ENCODE data around the gene SIRT2. TPM values are rescaled to one million over a fixed set of nuclear protein-coding genes. Genes with fewer than 3 reads are reported as not detected.

Gene SIRT2
- total RNA-seq, 2 donors from 2014 or later, result 33.2 to 39.6 TPM

- H3K27me3 ChIP-seq, result no peaks in the 10 kb centered on the region
- ATAC-seq (no peak), DNase-seq (no peak)
- H3K9me3 ChIP-seq, result no peaks in the 10 kb centered on the region
- H3K4me3 ChIP-seq, result no peak overlapping the region
- no peak overlapping the region for H3K27ac ChIP-seq
- peaks cover 11% of the 10 kb centered on the region for H3K4me1 ChIP-seq
- intact Hi-C loops (cut with DNase I), result no loop called here
- 93% methylated on average over 4 of the region's 4 CpGs; no CpG with 5 or more reads in 1 of the 2 donors for WGBS, 2 donors
- peaks cover 3 to 13% of the 10 kb centered on the region in 2 donors for H3K36me3 ChIP-seq (replicated peaks in 1 of 2; ENCODE audit: insufficient read depth in 1 of 2, low read depth in 2 of 2)
- no peak for TF ChIP-seq POLR2A (IDR thresholded peaks at IDR 0.05)
- no peak for TF ChIP-seq CTCF (IDR thresholded peaks at IDR 0.05)
Measured at GRCh38 chr19:38905620-38906019, 6.2 kb upstream of the SIRT2 start.

GRCh38 chr19:38904581-38905539, 5.4 kb upstream of the SIRT2 start:
- DNase-seq (no peak), ATAC-seq (no peak)
- Histone ChIP-seq H3K27me3 (no peaks in the 10 kb centered on the region), H3K36me3 (replicated peaks in 1 of 2; ENCODE audit: insufficient read depth in 1 of 2, low read depth in 2 of 2) (peaks cover 3 to 13% of the 10 kb centered on the region in 2 donors), H3K27ac (no peak overlapping the region), H3K9me3 (no peaks in the 10 kb centered on the region), H3K4me3 (no peak overlapping the region), H3K4me1 (peaks cover 15% of the 10 kb centered on the region)
- TF ChIP-seq CTCF (IDR thresholded peaks at IDR 0.05) (no peak), POLR2A (IDR thresholded peaks at IDR 0.05) (no peak)
- 83 to 88% methylated on average over 20 to 35 of the region's 35 CpGs for WGBS, 2 donors
- intact Hi-C loops (cut with DNase I), result no loop called here

- peaks cover 32% of the 10 kb centered on the region for H3K4me1 ChIP-seq
- TF ChIP-seq CTCF (IDR thresholded peaks at IDR 0.05) (no peak), POLR2A (IDR thresholded peaks at IDR 0.05) (no peak)
- no peaks in the 10 kb centered on the region for H3K9me3 ChIP-seq
- peaks cover 3 to 7% of the 10 kb centered on the region in 2 donors for H3K36me3 ChIP-seq (replicated peaks in 1 of 2; ENCODE audit: insufficient read depth in 1 of 2, low read depth in 2 of 2)
- H3K4me3 ChIP-seq, result no peak overlapping the region
- no peaks in the 10 kb centered on the region for H3K27me3 ChIP-seq
- ATAC-seq (no peak), DNase-seq (no peak)
- WGBS, 2 donors, result 100% methylated on average over 1 of the region's 1 CpG
- H3K27ac ChIP-seq, result no peak overlapping the region
- intact Hi-C loops (cut with DNase I), result no loop called here
Measured at GRCh38 chr19:38901683-38902082, 2.3 kb upstream of the SIRT2 start.

GRCh38 chr19:38900743-38901190, 1.3 kb upstream of the SIRT2 start:
- Histone ChIP-seq H3K4me3 (no peak overlapping the region), H3K4me1 (peaks cover 32% of the 10 kb centered on the region)

More at GRCh38 chr19:38900743-38901190, 1.3 kb upstream of the SIRT2 start:
- Histone ChIP-seq H3K27me3 (no peaks in the 10 kb centered on the region), H3K27ac (peak overlapping the region in 2 of 4 donors; percentile 88 to 93), H3K9me3 (no peaks in the 10 kb centered on the region), H3K36me3 (replicated peaks in 1 of 2; ENCODE audit: insufficient read depth in 1 of 2, low read depth in 2 of 2) (peaks cover 3 to 6% of the 10 kb centered on the region in 2 donors)
- intact Hi-C loops (cut with DNase I), result no loop called here
- TF ChIP-seq POLR2A (IDR thresholded peaks at IDR 0.05) (no peak), CTCF (IDR thresholded peaks at IDR 0.05) (no peak)
- WGBS, 2 donors, result 5 to 12% methylated on average over 3 of the region's 3 CpGs
- ATAC-seq (no peak), DNase-seq (no peak)

Measured in body of pancreas (tissue), 4 donors.